ENCODE results near the gene DKC1.

DKC1 gene

GRCh38 chrX:154762537-154763296 is at the start of gene DKC1:
Gene DKC1 (plus strand): TSS chrX:154762864. CDS start chrX:154762966, 102 bp downstream.
- Histone ChIP-seq H3K9me3 (ENCODE audit: control insufficient read depth, insufficient read depth, low read length) (no peaks in the 10 kb centered on the region), H3K9ac (ENCODE audit: low read depth, low read length) (peak within 1 kb of the TSS; percentile 69), H3K36me3 (ENCODE audit: insufficient read depth, low read length) (peaks cover 27% of the 10 kb centered on the region), H3K4me1 (ENCODE audit: insufficient read depth, low read length) (no peaks in the 10 kb centered on the region; the same call in 1 of the 2 replicates)

- no peaks in the 10 kb centered on the region for H3K9me3 ChIP-seq (ENCODE audit: control insufficient read depth, insufficient read depth, low read length)
- no peak overlapping the region for H3K9ac ChIP-seq (ENCODE audit: low read depth, low read length)
- H3K4me1 ChIP-seq (ENCODE audit: insufficient read depth, low read length) = peaks cover 3% of the 10 kb centered on the region; the same call in 1 of the 2 replicates
- H3K36me3 ChIP-seq (ENCODE audit: insufficient read depth, low read length) = no peaks in the 10 kb centered on the region
Observed at GRCh38 chrX:154714925-154715324, 47.7 kb upstream of the DKC1 start.

GRCh38 chrX:154715825-154716224 is 46.8 kb upstream of the DKC1 start:
- Histone ChIP-seq H3K9ac (ENCODE audit: low read depth, low read length) (no peak overlapping the region), H3K9me3 (ENCODE audit: control insufficient read depth, insufficient read depth, low read length) (no peaks in the 10 kb centered on the region), H3K4me1 (ENCODE audit: insufficient read depth, low read length) (peaks cover 3% of the 10 kb centered on the region; the same call in 1 of the 2 replicates), H3K36me3 (ENCODE audit: insufficient read depth, low read length) (no peaks in the 10 kb centered on the region)

- Histone ChIP-seq H3K9me3 (ENCODE audit: control insufficient read depth, insufficient read depth, low read length) (no peaks in the 10 kb centered on the region; the same call in 1 of the 2 replicates), H3K9ac (ENCODE audit: low read depth, low read length) (no peak overlapping the region), H3K36me3 (ENCODE audit: insufficient read depth, low read length) (no peaks in the 10 kb centered on the region), H3K4me1 (ENCODE audit: insufficient read depth, low read length) (peaks cover 3% of the 10 kb centered on the region; the same call in 1 of the 2 replicates)
Observed at GRCh38 chrX:154717824-154718223, 44.8 kb upstream of the DKC1 start.

- Histone ChIP-seq H3K9me3 (ENCODE audit: control insufficient read depth, insufficient read depth, low read length) (no peaks in the 10 kb centered on the region; the same call in 1 of the 2 replicates), H3K4me1 (ENCODE audit: insufficient read depth, low read length) (peaks cover 3% of the 10 kb centered on the region; the same call in 1 of the 2 replicates), H3K36me3 (ENCODE audit: insufficient read depth, low read length) (no peaks in the 10 kb centered on the region), H3K9ac (ENCODE audit: low read depth, low read length) (no peak overlapping the region)
Observed at GRCh38 chrX:154718616-154719015, 44.0 kb upstream of the DKC1 start.

- Histone ChIP-seq H3K9me3 (ENCODE audit: control insufficient read depth, insufficient read depth, low read length) (no peaks in the 10 kb centered on the region; the same call in 1 of the 2 replicates), H3K36me3 (ENCODE audit: insufficient read depth, low read length) (no peaks in the 10 kb centered on the region), H3K9ac (ENCODE audit: low read depth, low read length) (no peak overlapping the region), H3K4me1 (ENCODE audit: insufficient read depth, low read length) (peaks cover 3% of the 10 kb centered on the region; the same call in 1 of the 2 replicates)
Observed at GRCh38 chrX:154719132-154719675, 43.5 kb upstream of the DKC1 start.

GRCh38 chrX:154720067-154720466 is 42.6 kb upstream of the DKC1 start:
- Histone ChIP-seq H3K36me3 (ENCODE audit: insufficient read depth, low read length) (no peaks in the 10 kb centered on the region), H3K4me1 (ENCODE audit: insufficient read depth, low read length) (no peaks in the 10 kb centered on the region; the same call in 1 of the 2 replicates), H3K9ac (ENCODE audit: low read depth, low read length) (no peak overlapping the region)

GRCh38 chrX:154721155-154721554 is 41.5 kb upstream of the DKC1 start:
- Histone ChIP-seq H3K4me1 (ENCODE audit: insufficient read depth, low read length) (no peaks in the 10 kb centered on the region; the same call in 1 of the 2 replicates), H3K9ac (ENCODE audit: low read depth, low read length) (no peak overlapping the region), H3K9me3 (ENCODE audit: control insufficient read depth, insufficient read depth, low read length) (no peaks in the 10 kb centered on the region; the same call in 1 of the 2 replicates), H3K36me3 (ENCODE audit: insufficient read depth, low read length) (no peaks in the 10 kb centered on the region)

More at GRCh38 chrX:154720067-154720466, 42.6 kb upstream of the DKC1 start:
- H3K9me3 ChIP-seq (ENCODE audit: control insufficient read depth, insufficient read depth, low read length) = no peaks in the 10 kb centered on the region; the same call in 1 of the 2 replicates

GRCh38 chrX:154724993-154725756 is 37.5 kb upstream of the DKC1 start:
- H3K36me3 ChIP-seq (ENCODE audit: insufficient read depth, low read length) = no peaks in the 10 kb centered on the region
- H3K9me3 ChIP-seq (ENCODE audit: control insufficient read depth, insufficient read depth, low read length) = no peaks in the 10 kb centered on the region; the same call in 1 of the 2 replicates
- H3K9ac ChIP-seq (ENCODE audit: low read depth, low read length) = no peak overlapping the region

GRCh38 chrX:154727418-154727817 is 35.2 kb upstream of the DKC1 start:
- no peaks in the 10 kb centered on the region for H3K36me3 ChIP-seq (ENCODE audit: insufficient read depth, low read length)
- no peak overlapping the region for H3K9ac ChIP-seq (ENCODE audit: low read depth, low read length)
- H3K4me1 ChIP-seq (ENCODE audit: insufficient read depth, low read length) = peaks cover 15% of the 10 kb centered on the region
- no peaks in the 10 kb centered on the region for H3K9me3 ChIP-seq (ENCODE audit: control insufficient read depth, insufficient read depth, low read length)

More at GRCh38 chrX:154724993-154725756, 37.5 kb upstream of the DKC1 start:
- H3K4me1 ChIP-seq (ENCODE audit: insufficient read depth, low read length) = peaks cover 15% of the 10 kb centered on the region

DNA sequence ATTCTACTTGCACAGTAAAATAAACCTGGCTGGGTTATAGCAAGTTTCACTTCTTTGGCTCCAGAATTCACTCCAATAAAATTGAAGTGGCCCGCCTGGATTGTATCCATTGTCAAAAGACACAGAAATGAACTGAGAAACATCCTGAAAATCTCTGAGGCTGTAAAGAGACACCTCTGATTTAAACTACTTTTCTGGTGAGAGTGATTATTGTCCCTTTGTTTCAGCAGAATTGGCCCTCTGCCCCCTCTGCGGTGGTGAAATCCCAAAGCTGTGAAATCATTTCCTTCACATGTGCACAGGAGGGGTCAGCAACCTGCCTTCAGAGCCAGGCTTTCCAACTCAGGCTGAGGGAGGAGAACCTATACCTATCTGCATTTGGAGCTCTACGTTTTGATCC is 34.8 kb upstream of the DKC1 start:
- Histone ChIP-seq H3K9ac (ENCODE audit: low read depth, low read length) (no peak overlapping the region), H3K4me1 (ENCODE audit: insufficient read depth, low read length) (peaks cover 17% of the 10 kb centered on the region), H3K36me3 (ENCODE audit: insufficient read depth, low read length) (no peaks in the 10 kb centered on the region), H3K9me3 (ENCODE audit: control insufficient read depth, insufficient read depth, low read length) (no peaks in the 10 kb centered on the region)

DNA sequence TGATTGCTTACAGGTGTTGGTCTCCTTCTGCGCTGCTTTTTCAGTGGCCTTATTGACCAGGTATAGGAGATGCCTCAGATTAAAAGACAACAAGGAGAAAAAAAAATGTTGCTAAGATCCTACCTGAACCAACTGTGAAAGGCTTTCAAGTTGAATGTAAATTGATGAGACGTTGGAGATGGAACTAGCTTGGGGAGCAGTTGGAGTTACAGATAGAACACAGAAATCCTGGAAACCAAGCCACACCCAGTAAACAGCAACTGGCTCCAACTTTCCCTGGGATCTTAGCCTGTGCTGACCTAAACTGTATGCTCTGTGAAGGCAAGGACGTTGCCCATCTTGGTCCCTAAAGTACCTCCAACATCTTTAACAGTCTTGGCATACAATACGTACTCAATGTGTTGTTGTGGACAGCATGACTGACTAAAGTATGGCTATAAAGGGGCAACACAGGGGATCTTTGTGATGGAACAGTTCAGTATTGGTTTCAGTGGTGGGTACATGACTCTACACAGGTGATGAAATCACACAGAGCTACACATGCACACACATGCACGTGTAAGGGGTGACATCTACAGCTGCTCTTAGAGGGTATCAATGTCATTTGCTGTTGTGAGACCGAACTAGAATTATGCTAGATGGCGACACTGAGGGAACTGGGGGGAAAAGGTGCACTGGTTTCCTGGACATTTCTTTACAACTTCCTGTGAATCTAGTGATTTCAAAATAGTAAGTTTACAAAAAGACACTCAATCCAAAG is 34.1 kb upstream of the DKC1 start:
- Histone ChIP-seq H3K9ac (ENCODE audit: low read depth, low read length) (no peak overlapping the region), H3K36me3 (ENCODE audit: insufficient read depth, low read length) (no peaks in the 10 kb centered on the region), H3K9me3 (ENCODE audit: control insufficient read depth, insufficient read depth, low read length) (no peaks in the 10 kb centered on the region), H3K4me1 (ENCODE audit: insufficient read depth, low read length) (peaks cover 21% of the 10 kb centered on the region)

- Histone ChIP-seq H3K4me1 (ENCODE audit: insufficient read depth, low read length) (peaks cover 21% of the 10 kb centered on the region), H3K36me3 (ENCODE audit: insufficient read depth, low read length) (no peaks in the 10 kb centered on the region), H3K9me3 (ENCODE audit: control insufficient read depth, insufficient read depth, low read length) (no peaks in the 10 kb centered on the region), H3K9ac (ENCODE audit: low read depth, low read length) (no peak overlapping the region)
Observed at GRCh38 chrX:154729439-154729838, 33.2 kb upstream of the DKC1 start.
